ENCODE data around the gene MZT2A. TPM values are rescaled to one million over a fixed set of nuclear protein-coding genes. Genes with fewer than 3 reads are reported as not detected.
"Not testable (repeated sequence)": the region's sequence is repeated elsewhere in the genome, so short reads cannot be mapped to it uniquely, and the experiment has no call there.

The MZT2A gene
- total RNA-seq, 1 experiment from 2014 or later, result 245 TPM

DNA sequence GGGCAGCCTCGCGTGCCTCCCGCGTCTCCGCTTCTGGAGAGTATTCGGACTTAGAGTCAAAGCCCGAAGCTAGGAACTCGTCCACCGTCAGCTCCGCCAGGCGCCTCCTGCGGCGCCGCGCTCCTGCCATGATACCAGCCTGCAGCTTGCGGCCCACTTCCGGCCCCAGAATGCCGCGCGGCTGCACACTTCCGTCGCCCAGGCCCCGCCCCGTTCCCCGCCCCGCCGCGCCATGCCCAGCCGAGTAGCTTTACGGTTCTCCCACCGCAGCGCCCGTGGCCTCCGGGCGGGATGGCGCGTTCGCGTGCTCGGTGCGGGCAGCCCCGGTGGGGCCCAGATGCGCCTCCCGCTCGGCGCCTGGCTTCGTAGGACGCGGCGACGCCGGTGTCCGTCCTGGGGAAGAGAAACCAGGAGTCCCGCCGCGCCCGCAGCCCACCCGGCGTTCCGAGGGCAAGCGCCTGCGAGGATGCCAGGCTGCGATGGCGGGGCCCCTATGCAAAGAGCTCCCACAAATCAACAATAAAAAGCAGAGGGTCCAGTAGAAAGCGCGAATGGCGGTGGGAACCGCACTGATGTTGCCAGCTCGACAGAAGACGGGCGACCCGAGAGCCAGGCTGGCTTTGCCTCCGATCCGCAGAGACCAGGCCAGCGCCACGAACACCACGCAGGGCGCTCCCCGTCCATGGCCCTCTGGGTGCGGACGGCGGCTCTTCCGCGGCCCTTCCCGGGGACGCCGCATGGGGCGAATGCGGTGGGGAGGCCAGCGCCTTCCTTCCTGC is 47.3 kb downstream of the MZT2A start:
- H3K4me3 ChIP-seq, H3K36me3 ChIP-seq, H3K27me3 ChIP-seq, H3K9me3 ChIP-seq, DNase-seq: not testable (repeated sequence)

- DNase-seq, H3K4me3 ChIP-seq, H3K9me3 ChIP-seq, H3K36me3 ChIP-seq, H3K27me3 ChIP-seq: not testable (repeated sequence)
Measured at GRCh38 chr2:131440742-131441468, 51.3 kb downstream of the MZT2A start.

Other genes starting within 250 kb of the MZT2A start
- not detected in 2 replicates for gene RAB6D, start 128.2 kb downstream of the MZT2A start, total RNA-seq (2014; rRNA removed; shearing (Covaris generic); ENCODE audit: low replicate concordance)
- gene TUBA3D, start 16.3 kb downstream of the MZT2A start, total RNA-seq (2014; rRNA removed; shearing (Covaris generic); ENCODE audit: low replicate concordance), result not detected in 2 replicates
- 2.7 and 6.5 TPM in 2 replicates for gene CCDC74A, start 35.5 kb upstream of the MZT2A start, total RNA-seq (2014; rRNA removed; shearing (Covaris generic); ENCODE audit: low replicate concordance)